OCI-LY1 (cell line): ENCODE results near the gene OR1A1.

Experiments used
- H2AFZ ChIP-seq: fragments of 200-600 bp; sonication (generic), shearing (Covaris generic); 2 replicates; pipeline ENCODE4 v1.6.0; 2014; ENCODE audit warnings: antibody characterized with exemption, mild to moderate bottlenecking, low read length
- H3F3A ChIP-seq: fragments of 200-600 bp; sonication (generic), shearing (Covaris generic); 2 replicates; pipeline ENCODE4 v1.6.0; 2014; ENCODE audit warnings: mild to moderate bottlenecking, antibody characterized with exemption, low read length, moderate library complexity; ENCODE audit not compliant: insufficient read depth
- H3K27ac ChIP-seq: fragments of 200-600 bp; sonication (generic); 2 replicates; pipeline ENCODE4 v1.5.1; 2014; ENCODE audit warnings: low read length, mixed run types, mild to moderate bottlenecking, low read depth; ENCODE audit not compliant: poor library complexity, severe bottlenecking
- H3K27me3 ChIP-seq: fragments of 200-600 bp; sonication (generic); 2 replicates; pipeline ENCODE4 v1.6.0; 2014; ENCODE audit warnings: antibody characterized with exemption, mild to moderate bottlenecking, low read length, moderate library complexity; ENCODE audit not compliant: insufficient read depth
- H3K36me3 ChIP-seq: fragments of 200-600 bp; sonication (generic); 2 replicates; pipeline ENCODE4 v1.6.1; 2014; ENCODE audit warnings: mild to moderate bottlenecking, antibody characterized with exemption, low read length, moderate library complexity, mixed read lengths; ENCODE audit not compliant: insufficient read depth
- H3K4me1 ChIP-seq: fragments of 200-600 bp; sonication (generic); 2 replicates; pipeline ENCODE4 v1.5.1; 2014; ENCODE audit warnings: mild to moderate bottlenecking, low read length, moderate library complexity; ENCODE audit not compliant: insufficient read depth, severe bottlenecking
- H3K4me2 ChIP-seq: fragments of 200-600 bp; sonication (generic), shearing (Covaris generic); 2 replicates; pipeline ENCODE4 v1.6.1; 2014; ENCODE audit warnings: low read length
- H3K4me3 ChIP-seq: fragments of 200-600 bp; sonication (generic); 2 replicates; pipeline ENCODE4 v1.5.1; 2014; ENCODE audit warnings: low read length, low read depth, mild to moderate bottlenecking, mixed read lengths; ENCODE audit not compliant: poor library complexity, severe bottlenecking
- H3K79me2 ChIP-seq: fragments of 200-600 bp; shearing (Covaris generic); 2 replicates; pipeline ENCODE4 v1.6.1; 2016; ENCODE audit warnings: mixed run types, low read length, mixed read lengths; ENCODE audit not compliant: insufficient read depth
- H3K9ac ChIP-seq: fragments of 200-600 bp; sonication (generic), shearing (Covaris generic); 2 replicates; pipeline ENCODE4 v1.6.1; 2014; ENCODE audit warnings: mild to moderate bottlenecking, low read length, mixed read lengths
- H3K9me2 ChIP-seq: fragments of 200-600 bp; sonication (generic), shearing (Covaris generic); 2 replicates; pipeline ENCODE4 v1.6.1; 2014; ENCODE audit warnings: low read depth, mild to moderate bottlenecking, low read length, mixed read lengths
- H3K9me3 ChIP-seq: fragments of 200-600 bp; shearing (Covaris generic); 2 replicates; pipeline ENCODE4 v1.6.1; 2014; ENCODE audit warnings: low read length, mixed read lengths
- H4K20me1 ChIP-seq: fragments of 200-600 bp; sonication (generic), shearing (Covaris generic); 2 replicates; pipeline ENCODE4 v1.6.0; 2016; ENCODE audit warnings: mild to moderate bottlenecking, low read length; ENCODE audit not compliant: insufficient read depth
- EZH2 ChIP-seq: fragments of 200-600 bp; sonication (generic), shearing (Covaris generic); IDR thresholded peaks from 2 replicates; pipeline ENCODE4 v1.8.0; 2017; ENCODE audit warnings: borderline replicate concordance, mixed run types, mild to moderate bottlenecking, antibody characterized with exemption, low read length, moderate library complexity, mixed read lengths
- TF ChIP-seq, protein P1 (sequence below): fragments of 200-600 bp; sonication (generic), shearing (Covaris generic); IDR thresholded peaks from 2 replicates; pipeline ENCODE4 v1.5.1; 2017; ENCODE audit warnings: mild to moderate bottlenecking, antibody characterized with exemption, low read length, moderate library complexity, mixed read lengths

Gene OR1A1, protein sequence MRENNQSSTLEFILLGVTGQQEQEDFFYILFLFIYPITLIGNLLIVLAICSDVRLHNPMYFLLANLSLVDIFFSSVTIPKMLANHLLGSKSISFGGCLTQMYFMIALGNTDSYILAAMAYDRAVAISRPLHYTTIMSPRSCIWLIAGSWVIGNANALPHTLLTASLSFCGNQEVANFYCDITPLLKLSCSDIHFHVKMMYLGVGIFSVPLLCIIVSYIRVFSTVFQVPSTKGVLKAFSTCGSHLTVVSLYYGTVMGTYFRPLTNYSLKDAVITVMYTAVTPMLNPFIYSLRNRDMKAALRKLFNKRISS

DNA sequence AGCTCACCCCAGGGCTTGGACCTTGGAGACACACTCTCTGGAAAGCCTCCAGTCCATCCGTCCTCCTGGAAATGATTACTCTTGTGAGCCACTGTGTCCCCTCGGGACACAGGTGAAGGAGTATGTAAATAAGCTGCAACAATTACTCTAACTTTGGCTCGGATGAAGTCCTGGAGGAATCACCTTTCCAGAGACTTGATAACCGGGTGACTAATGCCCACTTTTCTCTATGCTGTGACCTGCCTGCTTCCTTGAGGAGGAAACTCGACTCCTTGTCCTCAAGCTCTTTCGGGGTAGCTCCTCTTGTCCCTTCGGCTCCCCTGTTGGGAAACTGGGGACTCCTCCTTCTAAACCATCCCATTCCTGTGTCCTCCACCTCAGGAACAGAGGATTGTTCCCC is at the start of gene OR1A1:
TSS of gene OR1A1 (plus strand) at position 301 of the 400 bp plus-strand sequence. CDS start 7,954 bp downstream, outside the sequence.
- no peaks in the 10 kb centered on the region for H3K36me3 ChIP-seq
- no peak within 1 kb of the TSS for H3K4me2 ChIP-seq
- H3K4me3 ChIP-seq, result no peak within 1 kb of the TSS
- no peaks in the 10 kb centered on the region for H3K9me2 ChIP-seq
- H4K20me1 ChIP-seq, result no peaks in the 10 kb centered on the region
- no peaks in the 10 kb centered on the region for H3F3A ChIP-seq
- no peak within 1 kb of the TSS for H2AFZ ChIP-seq
- no peak within 1 kb of the TSS for H3K9ac ChIP-seq
- TF ChIP-seq EZH2, result no peak
- TF ChIP-seq, protein P1, sequence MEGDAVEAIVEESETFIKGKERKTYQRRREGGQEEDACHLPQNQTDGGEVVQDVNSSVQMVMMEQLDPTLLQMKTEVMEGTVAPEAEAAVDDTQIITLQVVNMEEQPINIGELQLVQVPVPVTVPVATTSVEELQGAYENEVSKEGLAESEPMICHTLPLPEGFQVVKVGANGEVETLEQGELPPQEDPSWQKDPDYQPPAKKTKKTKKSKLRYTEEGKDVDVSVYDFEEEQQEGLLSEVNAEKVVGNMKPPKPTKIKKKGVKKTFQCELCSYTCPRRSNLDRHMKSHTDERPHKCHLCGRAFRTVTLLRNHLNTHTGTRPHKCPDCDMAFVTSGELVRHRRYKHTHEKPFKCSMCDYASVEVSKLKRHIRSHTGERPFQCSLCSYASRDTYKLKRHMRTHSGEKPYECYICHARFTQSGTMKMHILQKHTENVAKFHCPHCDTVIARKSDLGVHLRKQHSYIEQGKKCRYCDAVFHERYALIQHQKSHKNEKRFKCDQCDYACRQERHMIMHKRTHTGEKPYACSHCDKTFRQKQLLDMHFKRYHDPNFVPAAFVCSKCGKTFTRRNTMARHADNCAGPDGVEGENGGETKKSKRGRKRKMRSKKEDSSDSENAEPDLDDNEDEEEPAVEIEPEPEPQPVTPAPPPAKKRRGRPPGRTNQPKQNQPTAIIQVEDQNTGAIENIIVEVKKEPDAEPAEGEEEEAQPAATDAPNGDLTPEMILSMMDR, result no peak
- no peaks in the 10 kb centered on the region for H3K79me2 ChIP-seq
- no peaks in the 10 kb centered on the region for H3K9me3 ChIP-seq
- no peak within 1 kb of the TSS for H3K27ac ChIP-seq
- no peaks in the 10 kb centered on the region for H3K27me3 ChIP-seq
- no peaks in the 10 kb centered on the region for H3K4me1 ChIP-seq

DNA sequence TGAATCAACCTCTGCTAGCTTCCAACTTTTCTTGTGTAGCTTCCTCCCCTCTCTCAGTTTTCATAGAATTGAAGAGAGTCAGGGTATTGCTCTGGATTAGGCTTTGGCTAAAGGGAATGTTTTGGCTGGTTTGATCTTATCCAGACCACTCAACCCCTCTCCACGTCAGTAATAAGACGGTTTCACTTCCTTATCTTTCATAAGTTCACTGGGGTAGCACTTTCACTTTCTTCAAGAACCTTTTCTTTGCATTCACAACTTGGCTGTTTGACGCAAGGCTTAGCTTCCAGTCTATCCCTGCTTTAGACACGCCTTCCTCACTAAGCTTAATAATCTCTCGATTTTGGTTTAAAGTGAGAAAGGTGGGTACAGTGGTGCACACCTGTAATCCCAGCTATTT is 39.9 kb upstream of the OR1A1 start:
- 0 out of 2 replicates have a peak, but pooled peaks cover 3% of the 10 kb centered on the region for H3K27me3 ChIP-seq
- H2AFZ ChIP-seq, result no peak overlapping the region
- H3K79me2 ChIP-seq, result no peaks in the 10 kb centered on the region
- H3K27ac ChIP-seq, result no peak overlapping the region
- no peaks in the 10 kb centered on the region for H3K36me3 ChIP-seq
- H4K20me1 ChIP-seq, result no peaks in the 10 kb centered on the region
- no peak overlapping the region for H3K9ac ChIP-seq
- no peaks in the 10 kb centered on the region for H3K9me2 ChIP-seq
- H3K4me1 ChIP-seq, result no peaks in the 10 kb centered on the region
- H3K4me2 ChIP-seq, result no peak overlapping the region
- H3K9me3 ChIP-seq, result no peaks in the 10 kb centered on the region
- TF ChIP-seq, protein P1, result no peak
- no peak for TF ChIP-seq EZH2
- H3F3A ChIP-seq, result no peaks in the 10 kb centered on the region
- no peak overlapping the region for H3K4me3 ChIP-seq

DNA sequence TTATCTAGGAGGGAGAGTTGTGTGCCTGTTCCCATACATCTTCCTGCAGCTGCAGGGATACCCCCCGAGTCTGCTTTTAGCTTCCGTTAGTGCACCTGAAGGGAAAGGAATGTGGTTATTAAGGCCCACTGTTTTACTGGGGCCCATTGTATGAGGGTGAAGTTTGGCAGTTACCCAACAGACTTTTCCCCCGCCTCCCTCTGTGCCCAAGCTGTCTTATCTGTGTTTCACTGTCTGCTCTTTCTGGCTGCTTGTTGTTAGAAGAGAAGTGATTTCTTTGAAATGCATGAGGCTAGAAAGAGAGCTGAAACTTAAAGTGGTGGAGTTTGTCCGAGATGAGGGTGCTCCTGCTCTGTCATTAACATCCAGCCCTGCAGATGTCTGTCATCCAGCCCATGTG is 17.5 kb upstream of the OR1A1 start:
- Histone ChIP-seq H3K9me3 (no peaks in the 10 kb centered on the region), H3K79me2 (no peaks in the 10 kb centered on the region), H3K9me2 (no peaks in the 10 kb centered on the region), H4K20me1 (no peaks in the 10 kb centered on the region), H3F3A (no peaks in the 10 kb centered on the region), H3K4me1 (no peaks in the 10 kb centered on the region), H2AFZ (no peak overlapping the region), H3K36me3 (no peaks in the 10 kb centered on the region), H3K9ac (no peak overlapping the region), H3K27me3 (no peaks in the 10 kb centered on the region), H3K27ac (no peak overlapping the region), H3K4me3 (no peak overlapping the region), H3K4me2 (no peak overlapping the region)
- TF ChIP-seq EZH2, result no peak
- TF ChIP-seq, protein P1, result no peak
